Measurements from ENCODE around the gene AVP. TPM values are rescaled to one million over a fixed set of nuclear protein-coding genes. Genes with fewer than 3 reads are reported as not detected.

AVP gene
- total and polyA plus RNA-seq, 9 of the 15 experiments (the other 6 are each of a cell fraction or from before 2014, with no cell fraction given) = not detected

GRCh38 chr20:3038454-3038853 is 46.1 kb downstream of the AVP start:
- Histone ChIP-seq H3K36me3 (ENCODE audit: control insufficient read depth, insufficient read depth, low read length) (peaks cover 68% of the 10 kb centered on the region; the same call in 2 of the 3 replicates), H3K27ac (ENCODE audit: extremely low read depth, low read depth, low read length) (no peak overlapping the region), H3K4me3 (no peak overlapping the region), H3K4me2 (ENCODE audit: insufficient read depth, low read length) (peak overlapping the region; percentile 25; the same call in 1 of the 2 replicates), H3K79me2 (ENCODE audit: control insufficient read depth, insufficient read depth, low read length) (no peaks in the 10 kb centered on the region), H2AFZ (ENCODE audit: low read depth, low read length) (no peak overlapping the region), H3K27me3 (ENCODE audit: control insufficient read depth in 2 of 2, insufficient read depth in 2 of 2, low read length in 2 of 2) (no peaks in the 10 kb centered on the region), H3K9me3 (replicated peaks; ENCODE audit: control insufficient read depth, insufficient read depth, low read depth, low read length) (no peaks in the 10 kb centered on the region), H4K20me1 (replicated peaks; ENCODE audit: control insufficient read depth, insufficient read depth, low read length) (no peaks in the 10 kb centered on the region), H3K9me1 (ENCODE audit: control insufficient read depth, insufficient read depth, low read length) (no peaks in the 10 kb centered on the region), H3K4me1 (replicated peaks in 1 of 2; ENCODE audit: control insufficient read depth in 2 of 2, insufficient read depth in 2 of 2, low read length in 2 of 2) (peaks cover 6% of the 10 kb centered on the region in 2 experiments; a peak in 4 of 5 replicates), H3K9ac (ENCODE audit: insufficient read depth in 1 of 2, low read depth in 2 of 2, low read length in 2 of 2) (peak overlapping the region in 1 of 2 experiments; percentile 14; a peak in 1 of 4 replicates)
- ChIA-PET CTCF (ENCODE audit: low intra/inter-chr PET ratio) (no interaction called here), POLR2A (interaction anchor here (0.6 kb wide), 1 partner anchor 673 kb away, joined by 4 read pairs; no protein-coding TSS in a partner anchor)
- intact Hi-C loops (cut with micrococcal nuclease) = no loop called here
- peak; percentile 26 for FAIRE-seq
- DNase-seq (ENCODE audit: extremely low read depth in 1 of 4, low spot score in 3 of 4) = peak; percentile 38 to 59 (median 41)
- in situ Hi-C loops (cut with MboI) = no loop called here
- WGBS (ENCODE audit: insufficient coverage, low coverage, missing lambda C conversion rate) = 25% methylated on average over 4 of the region's 5 CpGs
- no TSS peak for BruUV-seq (replicated peaks)
- ATAC-seq = peak; percentile 77
- no peak for TF ChIP-seq ZBTB9 (CRISPR knock-in tag; IDR thresholded peaks at IDR 0.05)
- no peak for TF ChIP-seq POLR2AphosphoS2 (IDR thresholded peaks at IDR 0.05; ENCODE audit: low read length)
- no peak for TF ChIP-seq PTBP1 (IDR thresholded peaks at IDR 0.05; ENCODE audit: low read depth, low read length)
- TF ChIP-seq NCOR1 (IDR thresholded peaks at IDR 0.05) = 0 out of 2 replicates have a peak, but pooled peaks have one; percentile 29
- TF ChIP-seq E4F1 (CRISPR knock-in tag; IDR thresholded peaks at IDR 0.05; ENCODE audit: borderline replicate concordance) = no peak
- TF ChIP-seq MTF1 (CRISPR knock-in tag; IDR thresholded peaks at IDR 0.05; ENCODE audit: borderline replicate concordance) = no peak
- TF ChIP-seq CCAR2 (IDR thresholded peaks at IDR 0.05; ENCODE audit: low read depth, low read length) = no peak
- TF ChIP-seq CBFA2T2 (conservative IDR thresholded peaks at IDR 0.05) = peak; percentile 48
- TF ChIP-seq ZNF717 (CRISPR knock-in tag; IDR thresholded peaks at IDR 0.05) = no peak
- no peak for TF ChIP-seq HMGXB4 (CRISPR knock-in tag; IDR thresholded peaks at IDR 0.05)
- no peak for TF ChIP-seq TAF1 (IDR thresholded peaks at IDR 0.05; ENCODE audit: control insufficient read depth, extremely low read depth, insufficient read depth, low read length, severe bottlenecking)
- peak; percentile 66 for TF ChIP-seq CBFA2T3 (IDR thresholded peaks at IDR 0.05)
- no peak for TF ChIP-seq NFIC (IDR thresholded peaks at IDR 0.05)
- TF ChIP-seq KLF1 (tag; IDR thresholded peaks at IDR 0.05) = no peak
- TF ChIP-seq ZNF57 (CRISPR knock-in tag; IDR thresholded peaks at IDR 0.05) = no peak
- TF ChIP-seq JUNB (CRISPR knock-in tag; conservative IDR thresholded peaks at IDR 0.05) = no peak
- TF ChIP-seq ESRRA (IDR thresholded peaks at IDR 0.05; ENCODE audit: borderline replicate concordance, low read depth) = no peak
- peak; percentile 18; the same call in 1 of the 2 replicates for TF ChIP-seq ARID1B (IDR thresholded peaks at IDR 0.05)
- no peak for TF ChIP-seq RBBP5 (IDR thresholded peaks at IDR 0.05; ENCODE audit: borderline replicate concordance, insufficient read depth, low read length, poor library complexity, severe bottlenecking)
- TF ChIP-seq TARDBP (IDR thresholded peaks at IDR 0.05) = no peak

Measured in K562 (cell line).